K562 (cell line): ENCODE measurements around the gene EFCAB5. TPM values are rescaled to one million over a fixed set of nuclear protein-coding genes. Genes with fewer than 3 reads are reported as not detected.

Experiments
- C11orf30 ChIP-seq: fragments of 450-650 bp; IDR thresholded peaks from 2 replicates; pipeline ENCODE4 v1.6.1; 2016; ENCODE audit warnings: low read depth, mild to moderate bottlenecking
- CBX1 ChIP-seq: sonication (generic); IDR thresholded peaks from 2 replicates; pipeline ENCODE4 v1.6.1; 2016; ENCODE audit warnings: antibody characterized with exemption, low read depth, mild to moderate bottlenecking
- CEBPG ChIP-seq, 3 experiments: fragments of 200-800 bp in 1 of 3; sonication (Bioruptor generic) in 1 of 3; sonication (generic) in 1 of 3; formaldehyde crosslinking in 1 of 3; IDR thresholded peaks in 2 of 3; conservative IDR thresholded peaks in 1 of 3; 2 replicates each; pipeline versions ENCODE4 v1.6.1 to v1.8.0; 2016 to 2022; ENCODE audit warnings: missing compliant biosample characterization in 2 of 3, missing genetic modification characterization in 2 of 3, mild to moderate bottlenecking in 1 of 3, missing genetic modification reagents in 1 of 3
- ELK1 ChIP-seq: sonication (generic); formaldehyde crosslinking; IDR thresholded peaks from 2 replicates; pipeline ENCODE4 v1.8.1; 2022; ENCODE audit warnings: missing genetic modification reagents
- EP400 ChIP-seq: fragments of 450-650 bp; IDR thresholded peaks from 2 replicates; pipeline ENCODE4 v1.6.1; 2017; ENCODE audit warnings: antibody characterized with exemption, mild to moderate bottlenecking, moderate library complexity
- GTF3C2 ChIP-seq: IDR thresholded peaks from 3 replicates; pipeline ENCODE4 v1.6.1; 2011; ENCODE audit warnings: borderline replicate concordance, mild to moderate bottlenecking, moderate library complexity; ENCODE audit not compliant: insufficient read length; ENCODE audit errors: extremely low read depth
- LARP7 ChIP-seq: fragments of 450-650 bp; IDR thresholded peaks from 2 replicates; pipeline ENCODE4 v1.6.1; 2016
- MTA3 ChIP-seq: fragments of 450-650 bp; formaldehyde crosslinking; IDR thresholded peaks from 2 replicates; pipeline ENCODE4 v1.6.1; 2017; ENCODE audit warnings: mild to moderate bottlenecking, borderline replicate concordance
- MYNN ChIP-seq, 2 experiments: sonication (generic); formaldehyde crosslinking in 1 of 2; IDR thresholded peaks; 2 replicates each; pipeline versions ENCODE4 v1.5.0 to v1.6.1; 2016 to 2020; ENCODE audit warnings: antibody characterized with exemption in 1 of 2, missing genetic modification reagents in 1 of 2
- POLR2AphosphoS2 ChIP-seq: IDR thresholded peaks from 2 replicates; pipeline ENCODE4 v1.6.1; 2012; ENCODE audit warnings: low read length, improper control_type of control experiment
- POLR2H ChIP-seq: IDR thresholded peaks from 2 replicates; pipeline ENCODE4 v1.6.1; 2016; ENCODE audit warnings: missing genetic modification characterization, low read depth, mild to moderate bottlenecking, control low read depth, missing compliant biosample characterization, moderate library complexity
- PURB ChIP-seq: sonication (generic); formaldehyde crosslinking; IDR thresholded peaks from 2 replicates; pipeline ENCODE4 v1.9.0; 2021; ENCODE audit warnings: low read depth, mild to moderate bottlenecking, missing genetic modification reagents
- RCOR1 ChIP-seq, 2 experiments: IDR thresholded peaks; 2 replicates each; pipeline ENCODE4 v1.6.1; 2012; ENCODE audit warnings: low read depth in 2 of 2, low read length in 2 of 2, borderline replicate concordance in 1 of 2, improper control_type of control experiment in 1 of 2
- SIN3A ChIP-seq, 2 experiments: fragments of 150-350 bp in 1 of 2; IDR thresholded peaks; 2 replicates each; pipeline ENCODE4 v1.6.1; 2011 to 2016; ENCODE audit warnings: borderline replicate concordance in 2 of 2, low read depth in 2 of 2, low read length in 2 of 2, mild to moderate bottlenecking in 2 of 2, moderate library complexity in 2 of 2; ENCODE audit not compliant: control insufficient read depth in 1 of 2
- TRIM25 ChIP-seq: fragments of 450-650 bp; IDR thresholded peaks from 2 replicates; pipeline ENCODE4 v1.7.0; 2016; ENCODE audit warnings: borderline replicate concordance
- ZSCAN29 ChIP-seq: fragments of 450-650 bp; IDR thresholded peaks from 2 replicates; pipeline ENCODE4 v1.6.1; 2017
- polyA plus RNA-seq, 8 experiments: library from polyadenylated mRNA; depleted of rRNA in 4 of 8; stranded (reverse) in 5 of 8; unstranded in 3 of 8; fragments of >200 nt; fragmentation: Nextera tagmentation in 2 of 8; fragmentation: Illumina TruSeq in 1 of 8; extraction: Ambion mirVana in 2 of 8; extraction: Trizol in 1 of 8; gene quantifications; 2 replicates each; pipeline versions ENCODE4 v1.2.1 to v1.2.3, GENCODE V29; 2011 to 2014; ENCODE audit warnings: inconsistent platforms in 1 of 8, missing spikeins in 1 of 8
- total RNA-seq, 7 experiments: library from RNA; depleted of rRNA in 6 of 7; stranded (reverse); fragments of >200 nt in 6 of 7; fragmentation: Illumina TruSeq in 2 of 7; extraction: Trizol in 2 of 7; gene quantifications; 2 replicates each; pipeline versions ENCODE4 v1.2.1 to v1.2.3, GENCODE V29; 2011 to 2021; ENCODE audit warnings: low replicate concordance in 1 of 7
- TF ChIP-seq, protein P1 (sequence below): fragments of 450-650 bp; formaldehyde crosslinking; IDR thresholded peaks from 2 replicates; pipeline ENCODE4 v1.4.0; 2022; ENCODE audit warnings: missing genetic modification characterization

The EFCAB5 gene
- total and polyA plus RNA-seq, 9 of the 15 experiments (the other 6 are each of a cell fraction or from before 2014, with no cell fraction given): 0.06 to 0.11 TPM; not detected in 7

- TF ChIP-seq SIN3A (IDR thresholded peaks at IDR 0.05; ENCODE audit: borderline replicate concordance in 2 of 2, control insufficient read depth in 1 of 2, low read depth in 2 of 2, low read length in 2 of 2) (0 out of 4 replicates have a peak, but pooled peaks of 1 of the 2 experiments have one; percentile 6), PURB (CRISPR knock-in tag) (no peak), EP400 (peak; percentile 96), ELK1 (CRISPR knock-in tag) (no peak), LARP7 (0 out of 2 replicates have a peak, but pooled peaks have one; percentile 50), RCOR1 (IDR thresholded peaks at IDR 0.05; ENCODE audit: borderline replicate concordance in 1 of 2, low read depth in 2 of 2, low read length in 2 of 2) (peak; percentile 21 to 44; a peak in 1 of 4 replicates), MYNN (IDR thresholded peaks at IDR 0.05) (no peak), MYNN (CRISPR knock-in tag; IDR thresholded peaks at IDR 0.05) (no peak), C11orf30 (peak; percentile 76), CBX1 (peak; percentile 39; the same call in 1 of the 2 replicates), POLR2AphosphoS2 (peak; percentile 79; the same call in 1 of the 2 replicates), CEBPG (CRISPR knock-in tag; IDR thresholded peaks at IDR 0.05) (no peak; the same call in 1 of the 2 replicates), CEBPG (tag; conservative IDR thresholded peaks at IDR 0.05 in 1 of 2, IDR thresholded peaks at IDR 0.05 in 1 of 2) (no peak), TRIM25 (0 out of 2 replicates have a peak, but pooled peaks have one; percentile 56), ZSCAN29 (no peak), POLR2H (tag) (peak; percentile 96), MTA3 (peak; percentile 79; the same call in 1 of the 2 replicates), GTF3C2 (peak; percentile 7)
- TF ChIP-seq, protein P1, sequence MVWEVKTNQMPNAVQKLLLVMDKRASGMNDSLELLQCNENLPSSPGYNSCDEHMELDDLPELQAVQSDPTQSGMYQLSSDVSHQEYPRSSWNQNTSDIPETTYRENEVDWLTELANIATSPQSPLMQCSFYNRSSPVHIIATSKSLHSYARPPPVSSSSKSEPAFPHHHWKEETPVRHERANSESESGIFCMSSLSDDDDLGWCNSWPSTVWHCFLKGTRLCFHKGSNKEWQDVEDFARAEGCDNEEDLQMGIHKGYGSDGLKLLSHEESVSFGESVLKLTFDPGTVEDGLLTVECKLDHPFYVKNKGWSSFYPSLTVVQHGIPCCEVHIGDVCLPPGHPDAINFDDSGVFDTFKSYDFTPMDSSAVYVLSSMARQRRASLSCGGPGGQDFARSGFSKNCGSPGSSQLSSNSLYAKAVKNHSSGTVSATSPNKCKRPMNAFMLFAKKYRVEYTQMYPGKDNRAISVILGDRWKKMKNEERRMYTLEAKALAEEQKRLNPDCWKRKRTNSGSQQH (CRISPR knock-in tag): peak; percentile 81; the same call in 1 of the 2 replicates
These were observed 175.5 kb downstream of the EFCAB5 start, which contains the start of gene NSRP1 (continued) for GRCh38 chr17:30116661-30117551.
